ENCODE data around the gene CDKL5.

- TF ChIP-seq ZFX (IDR thresholded peaks at IDR 0.05) (no peak), CTCF (conservative IDR thresholded peaks at IDR 0.05) (no peak)
Measured at GRCh38 chrX:18702362-18703195, 277.2 kb downstream of the CDKL5 start.
